WI38 (cell line): ENCODE measurements around the gene ASCC1.

Experiments
- H3K4me3 ChIP-seq: 2 replicates; pipeline ENCODE4 v1.5.1; 2011; ENCODE audit warnings: low read depth, mild to moderate bottlenecking, control low read depth, low read length
- TF ChIP-seq, protein P1 (sequence below): IDR thresholded peaks from 2 replicates; pipeline ENCODE4 v1.5.1; 2012; ENCODE audit warnings: low read depth, mild to moderate bottlenecking, control low read depth, low read length

Gene ASCC1

DNA sequence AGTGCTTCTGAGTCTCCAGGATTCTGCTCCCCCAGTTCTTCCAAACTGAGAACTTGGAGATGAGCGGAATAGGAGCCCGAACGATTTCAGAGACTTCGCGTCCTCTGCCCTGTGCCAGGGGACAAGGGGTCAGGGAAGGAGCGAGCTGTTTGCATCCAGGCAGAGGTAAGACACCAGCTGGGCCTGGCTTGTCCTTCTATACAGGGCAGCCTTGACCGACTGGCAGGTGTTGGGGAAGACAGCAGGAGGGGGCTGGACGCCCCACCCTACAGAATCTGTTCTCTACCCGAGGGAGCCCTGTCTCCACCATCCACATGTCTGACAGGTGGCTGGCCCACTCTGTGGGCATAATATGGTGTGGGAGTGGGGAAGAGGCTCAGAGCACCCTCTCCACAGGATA is 134.9 kb downstream of the ASCC1 start:
- no peak overlapping the region for H3K4me3 ChIP-seq
- TF ChIP-seq, protein P1, sequence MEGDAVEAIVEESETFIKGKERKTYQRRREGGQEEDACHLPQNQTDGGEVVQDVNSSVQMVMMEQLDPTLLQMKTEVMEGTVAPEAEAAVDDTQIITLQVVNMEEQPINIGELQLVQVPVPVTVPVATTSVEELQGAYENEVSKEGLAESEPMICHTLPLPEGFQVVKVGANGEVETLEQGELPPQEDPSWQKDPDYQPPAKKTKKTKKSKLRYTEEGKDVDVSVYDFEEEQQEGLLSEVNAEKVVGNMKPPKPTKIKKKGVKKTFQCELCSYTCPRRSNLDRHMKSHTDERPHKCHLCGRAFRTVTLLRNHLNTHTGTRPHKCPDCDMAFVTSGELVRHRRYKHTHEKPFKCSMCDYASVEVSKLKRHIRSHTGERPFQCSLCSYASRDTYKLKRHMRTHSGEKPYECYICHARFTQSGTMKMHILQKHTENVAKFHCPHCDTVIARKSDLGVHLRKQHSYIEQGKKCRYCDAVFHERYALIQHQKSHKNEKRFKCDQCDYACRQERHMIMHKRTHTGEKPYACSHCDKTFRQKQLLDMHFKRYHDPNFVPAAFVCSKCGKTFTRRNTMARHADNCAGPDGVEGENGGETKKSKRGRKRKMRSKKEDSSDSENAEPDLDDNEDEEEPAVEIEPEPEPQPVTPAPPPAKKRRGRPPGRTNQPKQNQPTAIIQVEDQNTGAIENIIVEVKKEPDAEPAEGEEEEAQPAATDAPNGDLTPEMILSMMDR = no peak

DNA sequence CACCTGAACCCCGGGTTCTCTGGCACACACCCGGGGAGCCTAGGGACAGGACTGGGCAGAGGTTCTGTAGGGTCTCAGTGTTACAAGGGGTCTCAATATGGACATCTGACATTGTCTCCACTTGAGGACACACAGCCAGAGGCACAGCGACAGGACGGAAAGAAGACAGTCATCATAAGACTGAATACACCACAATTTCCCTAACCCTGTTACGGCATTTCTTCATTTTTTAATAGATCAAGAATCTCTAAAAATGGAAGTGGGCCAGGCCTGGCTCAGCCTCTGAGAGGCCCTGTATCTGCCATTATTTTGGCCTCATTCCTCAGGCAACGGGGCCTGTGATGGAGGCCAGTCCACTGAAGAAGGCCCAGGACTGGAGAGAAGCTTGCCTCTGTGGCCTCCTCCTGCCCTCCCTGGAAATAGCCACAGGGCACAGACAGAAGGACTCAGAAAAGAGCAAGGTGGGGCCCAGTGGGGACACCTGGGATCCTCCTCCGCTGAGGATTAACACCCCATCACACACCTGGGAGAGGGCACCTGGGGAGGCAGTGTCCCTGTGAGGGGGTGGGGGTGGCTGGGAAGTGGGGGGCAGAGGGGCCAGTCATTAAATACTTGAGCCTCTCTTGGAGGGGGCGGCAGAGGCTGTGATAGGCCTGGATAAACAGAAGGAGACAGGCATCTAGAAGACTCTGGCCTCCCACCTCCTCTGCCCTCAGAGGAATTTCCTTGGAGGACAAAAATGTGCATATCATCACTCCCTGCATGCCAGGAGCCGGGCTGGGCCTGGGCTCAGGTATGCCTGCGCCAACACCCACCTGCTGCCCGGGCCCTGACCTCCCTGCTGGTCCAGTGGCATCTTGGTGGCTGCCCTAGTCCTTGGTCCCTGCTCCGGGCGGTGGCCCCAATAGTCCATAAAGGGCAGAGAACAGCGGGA is 135.8 kb downstream of the ASCC1 start:
- TF ChIP-seq, protein P1 = no peak
- H3K4me3 ChIP-seq = no peak overlapping the region

DNA sequence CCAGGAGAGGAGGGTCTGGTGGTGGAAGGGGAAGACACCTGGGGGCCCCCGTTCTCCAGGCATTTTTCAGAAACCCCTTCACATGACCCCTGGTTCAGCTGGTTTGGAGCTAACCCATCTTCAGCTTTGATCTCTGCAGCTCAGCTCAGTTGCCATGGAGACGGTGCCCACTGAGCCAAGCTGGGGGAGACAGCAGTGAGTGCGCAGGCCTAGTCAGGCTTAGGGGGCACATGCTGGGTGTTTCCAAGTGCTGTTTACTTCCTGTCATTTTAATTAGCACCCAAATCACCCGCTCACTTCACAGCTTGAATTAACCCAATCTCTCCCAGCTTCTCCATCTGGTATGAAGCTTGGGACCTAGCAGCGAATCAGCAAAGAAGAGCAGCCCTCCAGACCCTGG is 136.7 kb downstream of the ASCC1 start:
- H3K4me3 ChIP-seq = no peak overlapping the region
- TF ChIP-seq, protein P1 = no peak

DNA sequence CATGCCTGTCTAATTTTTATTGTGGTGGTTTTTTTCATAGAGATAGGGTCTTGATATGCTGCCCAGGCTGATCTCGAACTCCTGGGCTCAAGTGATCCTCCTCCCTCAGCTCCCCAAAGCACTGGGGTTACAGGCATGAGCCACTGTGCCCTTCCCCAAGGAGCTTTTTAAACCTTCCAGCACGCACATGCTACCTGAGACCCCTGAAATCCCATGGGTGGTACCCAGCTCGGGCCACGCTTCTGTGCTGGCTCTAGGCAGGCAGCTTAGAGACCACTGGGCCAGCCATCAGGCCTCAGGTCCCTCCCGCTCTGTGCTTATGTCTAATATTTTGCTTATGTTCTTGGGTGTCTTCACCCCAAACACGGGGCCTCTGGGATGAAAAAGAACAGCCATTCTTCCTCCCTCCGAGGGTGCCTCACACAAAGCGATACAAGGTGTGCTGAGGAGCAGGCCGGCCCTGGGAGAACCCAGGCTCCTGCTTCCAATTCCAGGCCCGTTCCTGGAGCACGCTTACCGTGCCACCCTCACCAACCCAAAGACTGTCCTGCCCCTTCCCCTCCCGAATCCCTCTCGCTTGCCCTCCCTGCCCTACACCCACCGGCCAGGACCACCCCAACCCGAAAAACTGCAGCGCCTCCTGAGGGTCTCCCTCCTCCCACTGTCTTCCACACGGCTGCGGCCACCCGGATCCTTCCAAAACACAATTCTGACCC is 138.6 kb downstream of the ASCC1 start:
- TF ChIP-seq, protein P1 = no peak
- no peak overlapping the region for H3K4me3 ChIP-seq

DNA sequence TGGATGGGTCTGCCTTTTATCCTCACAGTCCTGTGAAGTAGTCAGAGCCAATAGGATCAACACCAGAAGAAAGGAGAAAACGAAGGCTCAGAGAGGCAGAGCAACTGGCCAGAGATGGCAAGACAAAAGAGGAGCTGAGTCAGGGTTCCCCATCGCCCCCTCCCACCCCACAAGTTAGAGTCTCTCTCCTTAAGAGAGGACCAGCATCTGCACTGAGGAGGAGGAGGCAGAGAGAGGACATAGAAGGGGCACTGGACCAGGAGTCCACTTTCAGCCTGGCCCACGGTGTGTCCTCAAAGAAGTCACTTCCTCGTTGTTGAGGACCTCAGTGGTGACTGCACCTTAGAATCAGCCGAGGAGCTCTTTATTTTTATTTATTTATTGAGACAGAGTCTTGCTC is 139.3 kb downstream of the ASCC1 start:
- TF ChIP-seq, protein P1 = no peak
- H3K4me3 ChIP-seq = no peak overlapping the region

DNA sequence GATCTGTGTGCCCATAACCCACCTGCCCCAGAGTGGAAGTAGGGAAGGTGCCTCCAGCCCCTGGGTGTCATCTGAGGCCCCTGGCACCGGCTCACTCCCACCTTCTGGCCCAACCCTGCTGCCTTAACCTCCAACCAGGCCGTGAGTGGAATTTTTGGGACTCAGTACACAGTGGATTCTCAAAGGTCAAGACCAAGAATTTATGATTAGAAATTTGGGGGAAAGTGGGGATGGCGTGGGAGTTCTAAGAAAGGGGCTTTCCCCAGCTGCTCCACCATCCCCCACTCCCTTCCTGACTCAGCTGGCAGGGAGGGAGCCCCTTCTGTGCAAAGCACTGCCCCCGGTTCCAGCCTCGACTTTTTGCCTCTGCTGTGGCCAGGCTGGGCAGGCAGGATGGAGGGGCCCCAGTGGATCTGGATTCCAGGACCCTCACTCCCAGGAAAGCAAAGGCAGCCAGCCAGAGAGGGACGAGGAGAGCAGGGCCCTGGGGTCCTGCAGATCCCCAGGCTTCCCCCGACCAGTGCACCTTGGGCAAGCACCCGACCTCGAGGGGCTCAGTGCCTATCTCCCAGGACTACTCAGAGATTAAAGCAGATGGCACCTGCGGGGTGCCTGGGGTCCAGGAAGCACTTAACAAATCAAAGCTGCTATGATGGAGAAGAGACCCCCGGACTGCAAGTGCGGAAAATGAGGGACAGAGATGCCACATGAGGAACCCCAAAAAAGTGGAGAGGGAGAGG is 140.5 kb downstream of the ASCC1 start:
- TF ChIP-seq, protein P1 = no peak
- H3K4me3 ChIP-seq = no peak overlapping the region
